AG09319 (cell line): Measurements from ENCODE around the gene PCBP2.
"Not testable (repeated sequence)": the region's sequence is repeated elsewhere in the genome, so short reads cannot be mapped to it uniquely, and the experiment has no call there.

Experiments used
- DNase-seq: peaks from one replicate; pipeline ENCODE4 v3.0.0-alpha.2; 2010; ENCODE audit warnings: low read depth; ENCODE audit errors: extremely low read depth
- CTCF ChIP-seq: IDR thresholded peaks from 2 replicates; pipeline ENCODE4 v1.5.1; 2011; ENCODE audit warnings: low read depth, mild to moderate bottlenecking, inconsistent platforms, low read length, moderate library complexity

The PCBP2 gene

GRCh38 chr12:53451661-53452158 is at the start of gene PCBP2:
Gene PCBP2, plus strand, starts transcription at chr12:53452102. Its CDS starts 2,699 bp downstream, at chr12:53454801.
- peak; percentile 92 for TF ChIP-seq CTCF
- DNase-seq, result peak; percentile 99

- DNase-seq, result not testable (repeated sequence)
Measured at GRCh38 chr12:53402351-53402750, 49.6 kb upstream of the PCBP2 start.

- no peak for DNase-seq
- no peak for TF ChIP-seq CTCF
Measured at GRCh38 chr12:53402871-53403270, 49.0 kb upstream of the PCBP2 start.

- DNase-seq, result no peak
- no peak for TF ChIP-seq CTCF
Measured at GRCh38 chr12:53410951-53411350, 41.0 kb upstream of the PCBP2 start.

GRCh38 chr12:53413485-53414204 is 38.3 kb upstream of the PCBP2 start:
- no peak for TF ChIP-seq CTCF
- DNase-seq, result no peak

- DNase-seq, result no peak
- no peak for TF ChIP-seq CTCF
Measured at GRCh38 chr12:53414756-53415417, 37.0 kb upstream of the PCBP2 start.

- DNase-seq, result not testable (repeated sequence)
Measured at GRCh38 chr12:53415752-53416389, 36.0 kb upstream of the PCBP2 start.

GRCh38 chr12:53417291-53417816 is 34.5 kb upstream of the PCBP2 start:
- not testable (repeated sequence) for DNase-seq
